ENCODE results near the gene EXTL1.

EXTL1 gene

GRCh38 chr1:25997828-25998761 is 23.5 kb upstream of the EXTL1 start, which contains the start of gene PAFAH2:
TSS of gene PAFAH2 (minus strand) at chr1:25998063. CDS start at chr1:25990816, 7,247 bp downstream.
- peak; percentile 87 to 100 (median 95) for DNase-seq

DNA sequence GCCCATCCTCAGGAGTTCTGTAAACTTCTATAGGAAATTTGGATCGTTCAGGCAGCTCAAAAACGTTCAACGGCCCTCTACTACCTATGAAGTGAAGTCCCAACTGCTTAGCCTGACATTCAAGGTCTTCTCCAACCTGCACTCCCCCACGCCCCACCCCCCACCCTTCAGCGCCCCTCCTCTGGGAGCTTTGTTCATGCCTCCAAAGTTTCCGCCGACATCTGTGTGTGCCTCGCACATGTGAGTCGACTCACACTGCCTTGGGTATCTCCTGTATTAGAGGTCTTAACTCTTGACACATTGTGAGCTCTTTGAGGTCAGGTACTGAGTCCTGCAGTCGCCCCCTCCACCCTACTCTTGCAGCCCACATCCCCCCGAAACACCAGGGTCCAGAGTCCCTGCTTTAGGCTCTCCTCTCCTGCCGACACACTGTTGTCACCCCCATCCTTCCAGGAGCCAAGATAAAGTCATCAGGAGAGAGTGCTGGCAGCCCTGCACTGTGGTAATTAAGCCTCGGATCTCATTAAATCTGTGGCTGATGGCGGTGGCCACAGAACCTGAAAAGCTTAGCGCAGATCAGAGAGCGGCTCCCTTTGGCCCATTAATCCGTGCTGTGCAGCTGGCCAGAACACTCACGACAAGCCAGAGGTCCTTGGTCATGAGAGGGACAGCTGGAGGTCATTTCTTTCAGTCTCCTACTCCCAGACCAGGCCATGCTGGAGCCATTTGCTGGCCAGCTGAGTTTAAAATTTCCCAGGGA is 22.4 kb upstream of the EXTL1 start:
- no peak for DNase-seq

DNA sequence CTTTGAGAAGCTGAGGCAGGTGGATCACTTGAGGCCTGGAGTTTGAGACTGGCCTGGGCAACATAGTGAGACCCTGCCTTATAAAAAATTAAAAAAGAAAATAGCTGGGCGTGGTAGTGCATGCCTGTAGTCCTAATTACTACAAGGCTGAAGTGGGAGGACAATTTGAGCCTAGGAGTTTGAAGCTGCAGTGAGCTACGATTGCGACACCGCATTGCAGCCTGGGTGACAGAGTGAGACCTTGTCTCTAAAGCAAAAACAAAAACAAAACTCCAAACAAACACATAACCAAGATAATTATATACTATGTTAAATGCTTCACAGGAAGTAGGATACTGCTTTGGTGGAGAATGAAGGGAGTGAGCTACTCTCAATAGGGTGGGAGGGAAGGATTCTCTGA is 18.3 kb upstream of the EXTL1 start:
- DNase-seq: no peak

DNA sequence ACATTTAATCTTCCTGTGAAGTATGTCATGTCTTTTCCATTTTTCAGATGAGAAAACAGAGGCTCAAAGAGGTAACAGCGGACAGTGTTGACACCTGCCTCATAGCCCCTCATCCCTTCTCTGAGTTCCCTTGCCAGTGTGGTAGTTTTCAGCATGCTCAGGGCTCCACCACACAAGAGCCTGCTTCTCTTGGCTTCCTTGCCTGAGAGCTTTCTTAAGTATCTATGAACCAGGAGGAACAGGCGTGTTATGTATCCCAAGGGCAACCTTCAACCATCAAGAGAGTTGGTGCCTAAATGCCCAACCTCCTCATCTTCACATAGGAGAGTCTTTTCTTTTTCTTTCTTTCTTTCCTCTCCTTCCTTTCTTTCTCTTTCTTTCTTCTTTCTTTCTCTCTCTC is 17.8 kb upstream of the EXTL1 start:
- DNase-seq: no peak

- DNase-seq: no peak
These were observed 16.0 kb upstream of the EXTL1 start for GRCh38 chr1:26005434-26006105.

DNA sequence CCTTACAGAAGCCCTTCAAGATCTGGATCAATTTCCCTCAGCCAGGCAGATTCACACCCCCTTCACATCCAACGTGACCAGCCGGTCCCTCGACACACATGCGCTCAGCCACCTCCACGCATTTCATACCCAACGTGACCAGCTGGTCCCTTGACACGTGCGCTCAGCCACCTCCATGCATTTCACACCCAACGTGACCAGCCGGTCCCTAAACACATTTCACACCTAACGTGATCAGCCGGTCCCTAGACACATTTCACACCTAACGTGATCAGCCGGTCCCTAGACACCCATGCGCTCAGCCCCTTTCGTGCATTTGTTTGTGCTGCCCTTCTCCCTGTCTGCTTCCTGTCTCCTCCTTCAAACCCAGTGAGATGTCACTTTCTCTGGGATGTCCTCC is 14.9 kb upstream of the EXTL1 start:
- DNase-seq: no peak

- DNase-seq: no peak
These were observed 11.7 kb upstream of the EXTL1 start for GRCh38 chr1:26009796-26010447.

DNA sequence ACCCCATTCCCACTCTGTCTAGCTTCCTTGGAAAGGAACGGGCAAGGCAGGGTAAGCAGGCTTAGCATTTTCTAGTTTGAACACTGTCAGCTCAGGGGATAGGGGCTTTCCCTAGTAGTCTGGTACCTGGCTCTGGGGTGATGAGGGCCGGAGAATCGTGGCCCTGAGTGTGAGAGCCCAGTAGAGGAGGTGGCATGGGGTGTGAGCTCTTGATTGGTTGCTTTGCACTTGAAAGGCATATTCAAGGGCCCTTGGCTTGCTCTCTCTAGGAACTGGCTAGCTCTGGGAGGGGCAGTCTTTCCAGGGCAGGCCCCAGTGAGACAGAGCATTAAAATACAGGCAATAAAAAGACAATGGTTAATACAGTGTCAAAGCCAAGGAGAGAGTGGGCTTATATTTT is 10.8 kb upstream of the EXTL1 start:
- no peak for DNase-seq

DNA sequence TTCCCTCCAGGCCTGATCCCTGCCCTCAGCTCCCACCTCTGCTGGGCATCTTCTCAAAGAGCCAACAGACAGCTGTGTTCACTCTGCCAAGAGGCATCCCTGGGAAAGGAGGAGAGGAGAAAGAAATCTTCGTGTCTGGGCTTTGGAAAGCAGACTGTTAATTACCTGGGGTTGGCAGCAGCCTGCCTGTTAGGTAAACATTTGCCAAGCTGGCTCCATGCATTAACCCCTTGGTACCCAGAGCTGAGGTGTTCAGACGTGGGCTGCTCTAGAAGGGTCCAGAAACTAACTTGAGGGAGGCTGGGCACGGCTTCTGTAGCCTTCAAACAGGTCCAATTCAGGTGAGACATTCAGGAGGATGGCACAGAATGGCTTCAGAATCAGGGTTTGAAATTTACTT is 8.7 kb upstream of the EXTL1 start:
- no peak for DNase-seq

DNA sequence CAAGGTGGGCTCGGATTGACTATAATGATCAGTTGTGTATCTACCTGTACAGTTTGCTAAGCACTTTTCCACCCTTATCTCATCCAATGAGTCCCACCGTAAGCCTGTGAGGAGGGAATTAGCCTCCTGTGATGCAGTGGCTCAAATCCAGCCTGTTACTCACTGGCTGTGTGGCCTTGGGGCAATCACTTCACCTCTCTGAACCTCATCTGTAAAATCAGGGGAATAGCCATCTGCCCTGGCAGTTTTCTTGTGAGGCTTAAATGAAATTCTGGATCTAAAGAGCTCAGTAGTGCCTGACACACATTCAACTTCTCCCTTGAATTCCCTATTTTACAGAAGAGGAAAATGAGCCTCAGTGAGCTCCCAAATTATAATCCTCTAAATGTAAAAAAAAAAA is 7.4 kb upstream of the EXTL1 start:
- no peak for DNase-seq

DNA sequence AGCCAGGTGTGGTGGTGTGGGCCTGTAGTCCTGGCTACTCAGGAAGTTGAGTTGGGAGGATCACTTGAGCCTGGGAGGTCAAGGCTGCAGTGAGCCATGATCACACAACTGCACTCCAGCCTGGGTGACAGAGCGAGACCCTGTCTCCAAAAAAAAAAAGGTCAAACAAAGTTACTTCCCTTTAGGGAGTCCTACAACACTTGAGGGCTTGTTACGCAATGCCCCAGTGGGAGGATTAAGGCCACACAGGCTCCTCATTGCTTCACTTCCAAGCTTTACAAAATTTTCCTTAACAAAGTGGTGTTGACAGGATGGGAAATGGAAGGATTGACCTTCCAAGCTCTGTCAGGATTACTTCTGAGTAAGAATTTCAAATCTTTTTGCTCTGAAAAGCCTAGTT is 6.2 kb upstream of the EXTL1 start:
- no peak for DNase-seq

GRCh38 chr1:26016258-26016952 is 5.2 kb upstream of the EXTL1 start:
- no peak for DNase-seq

GRCh38 chr1:26016953-26017545 is 4.5 kb upstream of the EXTL1 start:
- DNase-seq: no peak

GRCh38 chr1:26017606-26018005 is 4.0 kb upstream of the EXTL1 start:
- DNase-seq: no peak

DNA sequence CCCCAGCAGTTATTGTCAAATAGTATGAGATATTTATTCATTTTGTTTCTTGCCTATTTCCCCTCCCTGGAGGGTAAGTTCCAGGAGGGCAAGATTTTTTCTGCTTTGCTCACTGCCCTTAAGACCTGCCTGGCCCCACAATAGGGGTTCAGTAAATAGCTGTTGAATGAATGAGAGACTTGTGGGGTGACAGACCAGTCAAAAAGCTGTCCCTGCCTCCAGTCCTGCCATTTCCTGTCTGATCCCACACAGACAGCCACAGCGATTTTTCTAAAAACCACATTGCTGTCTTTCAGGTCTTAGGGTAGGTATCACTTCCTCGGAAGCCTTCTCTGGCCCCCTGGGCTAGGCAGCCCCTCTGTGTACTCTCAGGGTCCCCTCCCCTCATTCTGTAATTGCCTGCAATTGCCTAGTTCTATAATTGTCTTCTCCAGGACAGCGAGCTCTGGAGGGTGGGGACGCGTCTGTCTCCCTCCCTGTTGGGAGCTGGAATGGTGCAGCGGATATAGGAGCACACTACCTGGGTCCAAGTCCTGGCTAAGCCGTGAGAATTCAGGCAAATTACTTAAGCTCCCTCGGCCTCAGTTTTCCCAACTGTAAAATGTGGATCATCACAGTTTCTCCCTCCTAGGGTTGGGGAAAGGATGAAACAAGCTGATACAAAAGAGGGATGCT is 1.8 kb upstream of the EXTL1 start:
- DNase-seq: no peak

DNA sequence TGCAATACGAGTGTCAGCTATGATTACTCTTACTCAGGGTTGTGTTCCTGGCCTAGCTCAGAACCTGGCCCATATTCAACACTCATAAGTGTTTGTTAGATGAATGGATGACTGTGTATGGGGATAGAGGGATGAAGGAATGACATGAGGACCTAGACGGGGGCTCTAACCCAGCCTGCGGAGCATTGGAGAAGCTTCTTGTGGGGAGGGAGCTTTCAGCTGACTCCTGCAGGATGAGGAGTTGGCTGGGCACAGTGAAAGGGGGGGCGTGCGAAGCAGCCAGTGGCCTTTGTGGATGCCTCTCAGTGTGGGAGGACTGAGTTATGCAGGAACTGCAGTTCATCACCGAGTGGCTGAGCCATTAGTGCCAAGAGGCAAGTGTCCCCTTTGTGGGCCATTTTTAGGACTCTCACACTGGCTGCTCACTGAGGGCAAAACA is 1.2 kb upstream of the EXTL1 start:
- no peak for DNase-seq

- DNase-seq: no peak
These were observed 481 bp upstream of the EXTL1 start for GRCh38 chr1:26020941-26021646.

- DNase-seq: no peak
These were observed 817 bp downstream of the EXTL1 start for GRCh38 chr1:26022404-26022779.

- DNase-seq: no peak
These were observed 1.4 kb downstream of the EXTL1 start for GRCh38 chr1:26023009-26023408.

- DNase-seq: no peak
These were observed 2.3 kb downstream of the EXTL1 start for GRCh38 chr1:26023826-26024225.

Data from T-helper 2 cell (primary cell).